NCI-H1436 treated with DMSO at 0.1 percent for 48 hours (cell line): ENCODE data around the gene GEMIN4.
"Not testable (repeated sequence)": the region's sequence is repeated elsewhere in the genome, so short reads cannot be mapped to it uniquely, and the experiment has no call there.

Experiments used
- DNase-seq: peaks from one replicate; lab custom pipeline; 2025; lab: John Stamatoyannopoulos, UW

GEMIN4 gene

GRCh38 chr17:752002-752619 is at the start of gene GEMIN4:
TSS of gene GEMIN4 (minus strand) at chr17:752264. CDS start at chr17:752142, 122 bp downstream.
- no peak for DNase-seq

- no peak for DNase-seq
These were observed 49.6 kb upstream of the GEMIN4 start for GRCh38 chr17:801660-802059.

GRCh38 chr17:800446-801242 is 48.6 kb upstream of the GEMIN4 start:
- no peak for DNase-seq

DNA sequence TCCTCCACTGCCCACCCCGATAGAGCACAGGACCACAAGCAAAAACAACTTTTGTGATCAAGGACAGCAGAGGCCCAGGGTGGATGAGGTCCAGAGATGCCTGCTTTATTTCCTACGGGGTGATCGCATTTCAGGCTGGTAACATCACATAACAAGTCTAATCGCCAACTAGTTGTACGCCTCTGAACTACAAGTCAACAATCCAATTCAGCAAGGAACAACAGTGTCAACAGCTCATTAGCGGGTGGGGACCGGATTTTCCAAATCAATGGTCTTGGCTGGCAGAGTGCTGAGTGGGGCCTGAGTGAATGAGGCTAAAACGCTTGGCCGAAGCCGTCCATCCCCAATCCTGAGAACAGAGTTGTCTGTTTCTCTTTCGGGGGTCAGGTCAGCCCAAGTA is 47.2 kb upstream of the GEMIN4 start:
- DNase-seq: no peak

GRCh38 chr17:798246-798645 is 46.2 kb upstream of the GEMIN4 start:
- no peak for DNase-seq

DNA sequence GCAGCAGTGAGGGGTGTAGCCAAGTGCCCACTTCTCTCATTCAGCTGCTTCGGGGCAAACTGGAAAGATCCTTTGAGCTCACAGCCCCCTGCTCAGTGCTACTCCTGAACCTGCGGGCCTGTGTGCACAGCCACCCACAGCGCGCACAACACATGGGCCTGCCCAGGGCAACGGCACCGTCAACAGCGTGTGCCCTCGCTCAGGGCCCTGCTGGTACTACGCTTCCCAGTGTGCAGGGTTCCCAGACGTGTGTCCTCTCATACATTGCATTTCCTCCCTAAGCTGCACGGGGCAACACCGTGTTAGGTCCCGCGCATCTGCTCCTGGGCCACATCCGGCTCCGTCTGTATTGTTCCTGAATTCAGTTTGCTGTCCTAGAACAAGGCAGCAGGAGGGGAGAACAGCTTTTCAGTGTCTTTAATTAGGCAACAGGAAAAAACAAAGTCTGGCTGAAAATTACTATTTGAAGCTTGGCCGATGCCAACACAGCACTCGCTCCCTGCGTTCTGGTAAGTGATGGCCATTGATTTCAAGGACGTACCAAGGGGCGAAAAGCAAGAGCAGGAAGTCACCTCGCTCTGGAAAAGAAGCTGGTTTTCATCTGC is 45.3 kb upstream of the GEMIN4 start:
- no peak for DNase-seq

DNA sequence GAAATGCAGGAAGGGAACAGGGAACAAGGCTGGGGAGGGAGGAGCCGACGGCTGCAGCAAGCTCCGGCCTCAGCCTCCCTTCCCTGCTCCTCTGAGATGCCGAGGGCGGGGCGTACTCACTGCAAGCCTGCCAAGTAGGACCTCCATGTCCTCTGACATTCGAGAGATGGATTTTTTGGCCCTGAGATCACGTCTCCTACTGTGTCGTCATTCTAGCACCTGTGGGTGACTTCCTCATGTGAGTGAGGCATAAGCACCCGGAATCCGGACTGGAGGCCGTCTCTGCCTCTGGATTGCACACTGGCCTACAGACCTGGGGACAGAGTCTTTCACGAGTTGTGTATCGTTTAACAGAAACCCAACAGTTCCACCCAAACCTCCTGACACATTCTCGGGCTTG is 44.5 kb upstream of the GEMIN4 start:
- no peak for DNase-seq

DNA sequence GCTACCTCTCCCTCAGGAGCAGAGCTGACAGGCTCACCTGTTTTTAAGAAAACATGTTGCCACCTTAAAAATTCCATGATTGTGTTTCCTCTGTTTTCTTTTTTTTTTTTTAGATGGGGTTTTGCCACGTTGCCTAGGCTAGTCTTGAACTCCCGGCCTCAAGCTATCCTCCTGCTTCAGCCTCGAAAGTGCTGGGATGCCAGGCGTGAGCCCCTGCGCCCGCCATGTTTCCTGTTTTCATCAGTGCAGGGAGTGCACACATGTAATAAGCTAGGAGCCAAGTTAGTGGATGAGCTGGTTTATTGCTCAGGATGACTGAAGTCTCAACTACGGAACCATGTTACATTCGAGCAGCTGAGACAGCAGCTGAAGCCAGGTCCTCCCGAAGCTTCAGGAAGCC is 43.7 kb upstream of the GEMIN4 start:
- no peak for DNase-seq

DNA sequence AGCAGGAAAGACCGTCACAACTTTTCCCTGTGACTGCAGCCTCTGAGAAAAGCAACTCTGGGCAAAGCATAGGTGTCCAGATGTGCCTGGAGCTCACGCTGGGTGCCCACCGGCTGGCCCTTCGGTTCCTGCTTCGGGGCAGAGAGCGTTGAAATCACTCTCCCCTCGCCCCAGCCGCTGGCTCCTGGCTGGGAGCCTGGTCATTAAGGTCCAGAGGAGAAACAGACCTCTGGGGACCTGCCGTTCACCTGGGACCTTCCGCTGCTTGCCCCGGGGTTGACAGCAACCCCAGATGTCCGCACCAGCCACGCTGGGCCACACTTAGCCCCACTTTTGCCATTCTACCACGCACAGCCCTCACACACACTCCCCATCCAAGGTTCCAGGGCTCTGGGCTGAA is 43.2 kb upstream of the GEMIN4 start:
- no peak for DNase-seq

GRCh38 chr17:794876-795275 is 42.8 kb upstream of the GEMIN4 start:
- DNase-seq: no peak

DNA sequence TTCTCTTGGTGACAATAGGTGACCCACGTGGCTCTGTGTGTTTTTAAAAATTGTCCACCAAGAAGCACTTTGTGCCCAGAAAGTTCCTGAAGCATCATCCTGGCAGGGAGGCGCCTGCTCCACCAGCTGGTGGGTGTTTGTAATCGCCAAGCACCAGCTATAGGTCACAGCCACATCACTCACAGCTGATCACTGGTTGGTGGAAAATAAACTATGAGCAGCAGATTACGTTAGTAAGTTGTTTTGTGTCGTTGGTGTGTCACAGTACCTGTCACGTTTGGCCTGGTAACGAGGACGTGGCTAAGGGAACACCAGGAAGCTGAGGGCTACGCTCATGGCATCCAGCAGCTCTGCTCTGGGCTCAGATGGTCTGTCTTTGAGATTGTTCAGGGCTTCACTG is 40.2 kb upstream of the GEMIN4 start:
- DNase-seq: no peak

DNA sequence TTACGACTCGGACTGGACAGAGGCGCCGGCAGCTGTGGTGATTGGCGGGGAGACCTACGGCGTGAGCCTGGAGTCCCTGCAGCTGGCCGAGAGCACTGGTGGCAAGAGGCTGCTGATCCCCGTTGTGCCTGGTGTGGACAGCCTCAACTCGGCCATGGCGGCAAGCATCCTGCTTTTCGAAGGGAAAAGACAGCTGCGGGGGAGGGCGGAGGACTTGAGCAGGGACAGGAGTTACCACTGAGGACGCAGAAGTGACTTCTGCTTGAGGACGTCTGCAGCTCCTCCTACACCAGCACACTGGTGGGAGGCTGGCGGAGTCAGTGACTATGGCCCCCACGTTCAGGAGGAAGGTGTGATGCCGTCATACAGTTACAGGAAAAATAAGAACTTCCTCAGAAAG is 39.8 kb upstream of the GEMIN4 start:
- no peak for DNase-seq

- DNase-seq: not testable (repeated sequence)
These were observed 38.8 kb upstream of the GEMIN4 start for GRCh38 chr17:790874-791247.

- DNase-seq: not testable (repeated sequence)
These were observed 38.1 kb upstream of the GEMIN4 start for GRCh38 chr17:789931-790873.

GRCh38 chr17:789160-789840 is 37.2 kb upstream of the GEMIN4 start:
- no peak for DNase-seq

DNA sequence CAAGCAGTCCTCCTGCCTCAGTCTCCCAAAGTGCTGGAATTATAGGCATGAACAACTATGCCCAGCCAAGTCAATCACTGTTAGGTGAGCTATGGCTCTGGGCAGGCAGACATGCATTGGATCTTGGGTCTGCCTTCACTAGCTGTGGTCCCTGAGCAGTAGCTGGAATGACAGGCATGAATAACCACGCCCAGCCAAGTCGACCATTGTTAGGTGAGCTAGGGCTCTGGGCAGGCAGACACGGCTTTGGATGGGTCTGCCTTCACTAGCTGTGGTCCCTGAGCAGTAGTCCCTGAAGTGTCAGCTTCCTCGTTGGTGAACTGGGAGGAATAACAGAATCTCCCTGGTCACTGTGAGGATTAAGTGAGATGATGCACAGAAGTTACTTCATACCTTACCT is 36.5 kb upstream of the GEMIN4 start:
- no peak for DNase-seq

DNA sequence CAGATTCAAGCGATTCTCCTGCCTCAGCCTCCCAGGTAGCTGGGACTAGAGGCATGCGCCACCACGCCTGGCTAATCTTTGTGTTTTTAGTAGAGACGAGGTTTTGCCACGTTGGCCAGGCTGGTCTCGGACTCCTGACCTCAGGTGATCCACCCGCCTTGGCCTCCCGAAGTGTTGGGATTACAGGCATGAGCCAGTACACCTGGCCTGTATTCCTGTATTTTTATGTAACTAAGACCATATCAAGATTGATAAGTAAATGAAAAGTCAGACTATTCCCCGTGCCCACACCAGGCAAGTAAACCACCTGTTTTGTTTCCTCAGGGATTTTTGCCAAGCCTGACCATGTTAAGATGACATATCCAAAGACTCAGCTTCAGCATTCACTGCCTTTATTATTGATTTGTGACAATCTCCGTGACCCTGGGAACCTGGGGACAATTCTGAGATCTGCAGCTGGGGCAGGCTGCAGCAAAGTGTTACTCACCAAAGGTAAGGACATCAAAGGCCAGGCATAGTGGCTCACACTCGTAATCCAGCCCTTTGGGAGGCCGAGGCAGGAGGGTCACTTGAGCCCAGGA is 35.7 kb upstream of the GEMIN4 start:
- no peak for DNase-seq

- DNase-seq: not testable (repeated sequence)
These were observed 33.8 kb upstream of the GEMIN4 start for GRCh38 chr17:785901-786300.

DNA sequence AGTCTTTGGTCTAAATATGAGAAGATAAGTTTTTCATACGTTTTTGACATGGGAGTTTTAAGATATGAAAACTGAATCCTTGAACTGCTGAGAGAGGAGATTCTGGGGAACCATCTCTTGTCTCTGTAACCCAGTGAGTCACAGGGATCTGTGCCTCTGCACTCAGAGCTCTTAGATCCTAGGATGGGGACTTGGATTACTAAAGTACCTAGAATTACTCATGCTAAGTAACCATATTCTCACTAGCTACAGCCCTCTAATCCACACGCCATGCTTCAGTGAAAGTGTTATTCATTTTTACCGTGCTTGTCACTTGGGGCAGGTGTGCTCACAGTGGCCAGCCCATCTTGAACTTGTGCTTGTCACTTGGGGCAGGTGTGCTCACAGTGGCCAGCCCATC is 32.1 kb upstream of the GEMIN4 start:
- no peak for DNase-seq

- DNase-seq: peak; percentile 30
These were observed 30.0 kb upstream of the GEMIN4 start, which contains the start of the genes GLOD4 and MRM3 for GRCh38 chr17:781805-782731. TSS of gene GLOD4 (minus strand) at chr17:782280. CDS start at chr17:782255, 25 bp downstream. TSS of gene MRM3 (plus strand) at chr17:782353. CDS start at chr17:782379, 26 bp downstream.
